C4-2B (cell line): ENCODE measurements around the gene VPS33A.

Source experiments
- ZFX ChIP-seq: fragments of 450-650 bp; IDR thresholded peaks from 2 replicates; pipeline ENCODE4 v1.6.1; 2017
- TF ChIP-seq, protein P1 (sequence below): fragments of 450-650 bp; conservative IDR thresholded peaks from 2 replicates; pipeline ENCODE4 v1.5.1; 2017; ENCODE audit warnings: mild to moderate bottlenecking

DNA sequence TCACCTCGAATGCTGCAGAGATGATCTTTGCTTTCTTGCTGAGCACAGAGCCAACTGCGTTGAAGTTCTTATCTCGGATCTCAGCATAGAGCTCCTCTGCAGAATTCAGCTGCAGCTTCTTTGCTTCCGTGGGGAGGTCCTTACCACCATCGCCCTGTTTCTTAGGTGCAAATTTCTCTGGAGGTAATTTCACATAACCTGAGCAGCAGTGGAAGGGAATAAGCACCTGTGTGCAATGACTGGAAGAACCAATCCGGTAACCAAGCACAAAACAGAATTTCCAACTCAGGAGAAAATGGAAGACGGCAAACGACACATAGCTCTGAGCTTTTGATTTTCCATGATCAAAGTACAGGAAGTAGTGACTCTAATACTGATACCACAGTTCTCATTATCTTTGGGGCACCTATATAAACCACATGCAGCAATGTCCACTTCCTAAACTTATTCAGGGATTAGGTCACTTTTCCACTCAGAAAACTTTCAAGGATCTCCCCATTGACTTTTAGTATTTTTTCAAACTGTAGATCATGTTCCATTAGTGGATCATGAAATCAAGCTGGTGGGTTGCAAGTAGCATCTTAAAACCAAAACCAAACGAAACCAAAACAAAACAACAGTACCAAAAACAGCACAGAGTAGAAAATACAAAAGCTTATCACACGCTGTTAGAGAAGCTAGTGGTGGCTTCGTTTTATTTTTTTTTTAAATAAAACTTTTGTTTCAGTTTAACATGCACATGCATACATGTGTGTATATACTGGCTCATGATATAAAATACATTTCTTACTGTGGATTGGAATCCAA lies 21.5 kb downstream of the VPS33A start:
- TF ChIP-seq, protein P1, sequence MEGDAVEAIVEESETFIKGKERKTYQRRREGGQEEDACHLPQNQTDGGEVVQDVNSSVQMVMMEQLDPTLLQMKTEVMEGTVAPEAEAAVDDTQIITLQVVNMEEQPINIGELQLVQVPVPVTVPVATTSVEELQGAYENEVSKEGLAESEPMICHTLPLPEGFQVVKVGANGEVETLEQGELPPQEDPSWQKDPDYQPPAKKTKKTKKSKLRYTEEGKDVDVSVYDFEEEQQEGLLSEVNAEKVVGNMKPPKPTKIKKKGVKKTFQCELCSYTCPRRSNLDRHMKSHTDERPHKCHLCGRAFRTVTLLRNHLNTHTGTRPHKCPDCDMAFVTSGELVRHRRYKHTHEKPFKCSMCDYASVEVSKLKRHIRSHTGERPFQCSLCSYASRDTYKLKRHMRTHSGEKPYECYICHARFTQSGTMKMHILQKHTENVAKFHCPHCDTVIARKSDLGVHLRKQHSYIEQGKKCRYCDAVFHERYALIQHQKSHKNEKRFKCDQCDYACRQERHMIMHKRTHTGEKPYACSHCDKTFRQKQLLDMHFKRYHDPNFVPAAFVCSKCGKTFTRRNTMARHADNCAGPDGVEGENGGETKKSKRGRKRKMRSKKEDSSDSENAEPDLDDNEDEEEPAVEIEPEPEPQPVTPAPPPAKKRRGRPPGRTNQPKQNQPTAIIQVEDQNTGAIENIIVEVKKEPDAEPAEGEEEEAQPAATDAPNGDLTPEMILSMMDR: no peak
- no peak for TF ChIP-seq ZFX
